ENCODE data around the gene ITCH. TPM values are rescaled to one million over a fixed set of nuclear protein-coding genes. Genes with fewer than 3 reads are reported as not detected.
"Not testable (repeated sequence)": the region's sequence is repeated elsewhere in the genome, so short reads cannot be mapped to it uniquely, and the experiment has no call there.

ITCH gene
- total RNA-seq, 6 experiments from 2014 or later, result 55.0 to 63.3 (median 59.1) TPM

GRCh38 chr20:34332262-34332920 is 30.7 kb upstream of the ITCH start:
- Mint-ChIP-seq H3K4me3 (no peak overlapping the region), H3K9me3 (no peaks in the 10 kb centered on the region), H3K36me3 (ENCODE audit: low read depth) (no peaks in the 10 kb centered on the region), H3K4me1 (ENCODE audit: low read depth) (peaks cover 32% of the 10 kb centered on the region), H3K27me3 (ENCODE audit: insufficient read depth) (peaks cover 1% of the 10 kb centered on the region; the same call in 1 of the 2 replicates), H3K27ac (no peak overlapping the region)
- no peak for DNase-seq
- no peak for TF ChIP-seq CTCF (IDR thresholded peaks at IDR 0.05)

GRCh38 chr20:34333786-34334185 is 29.3 kb upstream of the ITCH start:
- no peaks in the 10 kb centered on the region for H3K36me3 Mint-ChIP-seq (ENCODE audit: low read depth)
- no peak overlapping the region for H3K4me3 Mint-ChIP-seq
- DNase-seq, result no peak
- H3K9me3 Mint-ChIP-seq, result no peaks in the 10 kb centered on the region
- no peak for TF ChIP-seq CTCF (IDR thresholded peaks at IDR 0.05)
- no peak overlapping the region for H3K27ac Mint-ChIP-seq
- H3K27me3 Mint-ChIP-seq (ENCODE audit: insufficient read depth), result peaks cover 1% of the 10 kb centered on the region; the same call in 1 of the 2 replicates
- H3K4me1 Mint-ChIP-seq (ENCODE audit: low read depth), result peaks cover 24% of the 10 kb centered on the region

DNA sequence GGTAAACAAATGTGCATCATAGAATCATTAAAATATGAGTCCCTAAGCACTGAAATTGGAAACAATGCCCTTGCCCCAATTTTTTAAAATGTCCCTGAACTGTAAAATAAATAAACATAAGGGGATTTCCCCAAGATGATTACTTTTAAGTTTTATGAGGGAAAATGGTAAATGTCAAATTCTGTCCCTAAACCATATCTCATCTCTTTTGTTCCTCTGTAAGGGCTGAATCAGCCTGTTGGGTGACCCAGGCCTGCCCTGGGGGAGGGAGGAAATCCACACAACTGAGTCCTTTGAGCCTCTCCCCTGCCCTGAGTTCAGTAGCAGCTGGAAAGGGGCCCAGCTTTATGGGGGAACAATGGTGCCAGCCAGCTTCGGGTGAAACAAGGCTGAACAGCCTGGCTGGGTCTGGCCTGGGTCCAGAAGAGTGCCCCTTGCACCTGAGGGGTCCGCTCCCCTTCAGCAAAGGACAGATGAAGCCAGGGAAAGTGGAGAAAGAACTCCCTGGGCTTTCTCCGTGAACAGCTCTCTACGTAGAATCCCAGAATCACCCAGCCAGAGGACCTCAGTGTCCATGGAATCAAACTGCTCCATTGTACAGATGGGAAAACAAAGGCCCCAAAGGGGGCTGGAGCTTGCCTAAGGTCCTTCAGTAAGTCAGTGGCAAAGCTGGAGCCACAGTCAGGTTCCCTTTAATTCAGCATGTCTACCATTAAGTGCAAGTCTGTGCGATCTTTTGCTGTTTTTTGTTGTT is 28.2 kb upstream of the ITCH start:
- H3K27ac Mint-ChIP-seq, result no peak overlapping the region
- H3K27me3 Mint-ChIP-seq (ENCODE audit: insufficient read depth), result peaks cover 1% of the 10 kb centered on the region; the same call in 1 of the 2 replicates
- no peak for TF ChIP-seq CTCF (IDR thresholded peaks at IDR 0.05)
- no peak overlapping the region for H3K4me3 Mint-ChIP-seq
- no peak for DNase-seq
- no peaks in the 10 kb centered on the region for H3K9me3 Mint-ChIP-seq
- no peaks in the 10 kb centered on the region for H3K36me3 Mint-ChIP-seq (ENCODE audit: low read depth)
- peaks cover 19% of the 10 kb centered on the region for H3K4me1 Mint-ChIP-seq (ENCODE audit: low read depth)

- no peak for TF ChIP-seq CTCF (IDR thresholded peaks at IDR 0.05)
- Mint-ChIP-seq H3K27ac (no peak overlapping the region), H3K4me3 (no peak overlapping the region)
Observed at GRCh38 chr20:34337544-34337943, 25.5 kb upstream of the ITCH start.

GRCh38 chr20:34337982-34338726 is 24.9 kb upstream of the ITCH start:
- H3K4me3 Mint-ChIP-seq, result no peak overlapping the region
- H3K9me3 Mint-ChIP-seq, result no peaks in the 10 kb centered on the region
- no peak for DNase-seq
- H3K4me1 Mint-ChIP-seq (ENCODE audit: low read depth), result peaks cover 19% of the 10 kb centered on the region
- H3K36me3 Mint-ChIP-seq (ENCODE audit: low read depth), result no peaks in the 10 kb centered on the region
- no peak for TF ChIP-seq CTCF (IDR thresholded peaks at IDR 0.05)
- H3K27me3 Mint-ChIP-seq (ENCODE audit: insufficient read depth), result no peaks in the 10 kb centered on the region; the same call in 1 of the 2 replicates
- no peak overlapping the region for H3K27ac Mint-ChIP-seq

More at GRCh38 chr20:34337544-34337943, 25.5 kb upstream of the ITCH start:
- H3K27me3 Mint-ChIP-seq (ENCODE audit: insufficient read depth), result no peaks in the 10 kb centered on the region; the same call in 1 of the 2 replicates
- no peak for DNase-seq
- H3K36me3 Mint-ChIP-seq (ENCODE audit: low read depth), result no peaks in the 10 kb centered on the region
- H3K9me3 Mint-ChIP-seq, result no peaks in the 10 kb centered on the region
- H3K4me1 Mint-ChIP-seq (ENCODE audit: low read depth), result peaks cover 19% of the 10 kb centered on the region

GRCh38 chr20:34340726-34341125 is 22.3 kb upstream of the ITCH start:
- not testable (repeated sequence) for H3K36me3 Mint-ChIP-seq (ENCODE audit: low read depth)

GRCh38 chr20:34341199-34341598 is 21.9 kb upstream of the ITCH start:
- H3K27ac Mint-ChIP-seq; H3K4me1 Mint-ChIP-seq (ENCODE audit: low read depth); H3K4me3 Mint-ChIP-seq; H3K27me3 Mint-ChIP-seq (ENCODE audit: insufficient read depth); DNase-seq; H3K36me3 Mint-ChIP-seq (ENCODE audit: low read depth); H3K9me3 Mint-ChIP-seq: not testable (repeated sequence)

More at GRCh38 chr20:34340726-34341125, 22.3 kb upstream of the ITCH start:
- not testable (repeated sequence) for H3K4me1 Mint-ChIP-seq (ENCODE audit: low read depth); DNase-seq; H3K4me3 Mint-ChIP-seq; H3K9me3 Mint-ChIP-seq; H3K27me3 Mint-ChIP-seq (ENCODE audit: insufficient read depth); H3K27ac Mint-ChIP-seq
